ENCODE measurements around the gene FAM149A. TPM values are rescaled to one million over a fixed set of nuclear protein-coding genes. Genes with fewer than 3 reads are reported as not detected.

FAM149A gene
- polyA plus RNA-seq, 1 experiment, result 0.32 TPM

DNA sequence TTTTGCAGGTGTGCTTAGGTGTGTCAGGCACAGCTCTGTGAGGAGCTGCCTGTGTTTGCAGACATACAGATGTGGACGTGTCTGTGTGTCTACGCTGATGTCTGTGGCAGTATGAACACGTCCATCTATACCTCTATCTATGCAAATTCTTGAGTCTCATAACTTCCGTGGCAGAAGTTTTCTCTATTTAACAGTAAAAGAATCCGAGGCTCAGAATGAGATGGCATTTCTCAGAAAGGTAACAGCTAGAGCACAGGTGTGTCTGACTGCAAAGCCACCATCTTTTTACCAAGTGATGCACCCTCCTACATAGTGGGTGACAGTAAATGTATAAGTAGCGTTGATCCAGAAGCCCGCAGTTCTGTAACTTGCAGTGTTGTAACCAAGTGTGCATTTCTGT is 47.0 kb downstream of the FAM149A start:
- ChIA-PET CTCF (no interaction called here), POLR2A (no interaction called here)
- TF ChIP-seq, protein P1, sequence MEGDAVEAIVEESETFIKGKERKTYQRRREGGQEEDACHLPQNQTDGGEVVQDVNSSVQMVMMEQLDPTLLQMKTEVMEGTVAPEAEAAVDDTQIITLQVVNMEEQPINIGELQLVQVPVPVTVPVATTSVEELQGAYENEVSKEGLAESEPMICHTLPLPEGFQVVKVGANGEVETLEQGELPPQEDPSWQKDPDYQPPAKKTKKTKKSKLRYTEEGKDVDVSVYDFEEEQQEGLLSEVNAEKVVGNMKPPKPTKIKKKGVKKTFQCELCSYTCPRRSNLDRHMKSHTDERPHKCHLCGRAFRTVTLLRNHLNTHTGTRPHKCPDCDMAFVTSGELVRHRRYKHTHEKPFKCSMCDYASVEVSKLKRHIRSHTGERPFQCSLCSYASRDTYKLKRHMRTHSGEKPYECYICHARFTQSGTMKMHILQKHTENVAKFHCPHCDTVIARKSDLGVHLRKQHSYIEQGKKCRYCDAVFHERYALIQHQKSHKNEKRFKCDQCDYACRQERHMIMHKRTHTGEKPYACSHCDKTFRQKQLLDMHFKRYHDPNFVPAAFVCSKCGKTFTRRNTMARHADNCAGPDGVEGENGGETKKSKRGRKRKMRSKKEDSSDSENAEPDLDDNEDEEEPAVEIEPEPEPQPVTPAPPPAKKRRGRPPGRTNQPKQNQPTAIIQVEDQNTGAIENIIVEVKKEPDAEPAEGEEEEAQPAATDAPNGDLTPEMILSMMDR (IDR thresholded peaks at IDR 0.05; ENCODE audit: insufficient read depth, low read depth, low read length), result no peak
- Histone ChIP-seq H3K4me3 (ENCODE audit: low read depth, low read length) (no peak overlapping the region), H3K36me3 (ENCODE audit: control insufficient read depth, insufficient read depth, low read length) (no peaks in the 10 kb centered on the region), H3K27me3 (ENCODE audit: control insufficient read depth, insufficient read depth, low read length) (no peaks in the 10 kb centered on the region; the same call in 1 of the 2 replicates)
- no peak for DNase-seq (ENCODE audit: low read depth)

DNA sequence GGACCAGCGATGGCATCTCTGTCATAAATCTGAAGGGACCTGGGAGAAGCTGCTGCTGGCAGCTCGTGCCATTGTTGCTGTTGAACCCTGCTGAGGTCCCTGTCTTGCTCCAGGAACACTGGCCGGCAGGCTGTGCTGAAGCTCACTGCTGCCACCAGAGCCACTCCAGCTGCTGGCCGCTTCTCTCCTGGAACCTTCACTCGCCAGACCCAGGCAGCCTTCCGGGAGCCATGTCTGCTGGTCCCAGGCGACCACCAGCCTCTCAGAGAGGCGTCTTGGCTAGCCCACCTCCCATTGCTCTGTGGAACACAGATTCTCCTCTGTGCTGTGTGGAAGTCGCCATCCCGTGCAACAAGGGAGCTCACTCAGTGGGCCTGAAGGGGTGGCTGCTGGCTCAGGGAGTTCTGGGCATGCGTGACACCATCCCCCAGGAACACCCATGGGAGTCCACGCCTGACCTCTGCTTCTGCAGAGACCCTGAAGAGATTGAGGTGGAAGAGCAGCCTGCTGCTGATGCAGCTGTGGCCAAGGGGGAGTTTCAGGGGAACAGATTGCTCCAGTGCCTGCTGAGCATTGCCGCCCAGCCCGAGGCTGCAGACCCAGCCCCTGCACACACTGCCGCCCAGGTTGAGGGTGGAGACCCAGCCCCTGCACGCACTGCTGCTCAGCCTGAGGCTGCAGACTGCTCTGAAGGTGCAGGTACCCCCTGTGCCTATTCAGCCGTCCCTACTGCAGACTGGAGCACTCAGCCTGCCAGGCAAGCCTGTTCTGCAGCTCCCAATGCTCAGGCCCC is 53.7 kb downstream of the FAM149A start:
- Histone ChIP-seq H3K4me3 (ENCODE audit: low read depth, low read length) (no peak overlapping the region), H3K27me3 (ENCODE audit: control insufficient read depth, insufficient read depth, low read length) (no peaks in the 10 kb centered on the region), H3K36me3 (ENCODE audit: control insufficient read depth, insufficient read depth, low read length) (no peaks in the 10 kb centered on the region)
- no peak for DNase-seq (ENCODE audit: low read depth)
- ChIA-PET CTCF (no interaction called here), POLR2A (no interaction called here)
- TF ChIP-seq, protein P1 (IDR thresholded peaks at IDR 0.05; ENCODE audit: insufficient read depth, low read depth, low read length), result no peak

DNA sequence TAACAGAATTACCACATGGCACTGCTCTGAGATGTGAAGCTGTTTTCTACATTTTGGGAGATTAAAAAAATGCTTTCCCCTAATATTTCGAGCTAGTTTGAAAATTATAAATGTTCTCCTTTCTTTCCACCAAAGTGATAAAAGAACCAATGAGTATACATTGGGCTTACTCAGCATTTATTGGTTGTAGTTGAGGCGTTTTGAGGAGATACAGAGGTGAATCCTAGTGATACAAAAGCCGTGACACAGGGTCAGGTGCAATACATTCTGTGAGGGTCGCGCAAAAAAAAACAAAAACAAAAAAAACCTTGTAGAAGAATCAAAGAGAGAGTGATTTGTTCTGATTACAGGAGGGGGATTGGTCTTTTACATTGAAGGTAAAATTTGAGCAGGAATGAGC is 54.5 kb downstream of the FAM149A start:
- ChIA-PET POLR2A (no interaction called here), CTCF (no interaction called here)
- Histone ChIP-seq H3K4me3 (ENCODE audit: low read depth, low read length) (no peak overlapping the region), H3K36me3 (ENCODE audit: control insufficient read depth, insufficient read depth, low read length) (no peaks in the 10 kb centered on the region), H3K27me3 (ENCODE audit: control insufficient read depth, insufficient read depth, low read length) (no peaks in the 10 kb centered on the region)
- TF ChIP-seq, protein P1 (IDR thresholded peaks at IDR 0.05; ENCODE audit: insufficient read depth, low read depth, low read length), result no peak
- DNase-seq (ENCODE audit: low read depth), result no peak

DNA sequence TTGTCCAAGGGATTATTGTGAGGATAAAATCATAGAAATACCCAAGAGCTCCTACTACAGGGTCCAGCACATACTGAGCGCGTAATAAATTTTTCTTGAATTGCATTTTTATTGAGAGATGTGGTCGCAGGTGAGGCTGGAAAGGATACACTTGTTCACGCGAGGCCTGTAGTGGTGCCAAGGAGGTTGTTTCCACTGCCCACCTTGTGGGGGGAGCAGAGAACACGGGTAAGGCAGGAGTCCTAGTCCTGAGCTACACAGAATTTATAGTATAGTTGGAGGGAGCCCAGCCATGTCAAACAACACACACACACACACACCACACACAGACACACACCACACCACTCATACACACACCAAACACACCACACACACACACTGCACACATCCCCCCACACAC is 55.1 kb downstream of the FAM149A start:
- no peak overlapping the region for H3K4me3 ChIP-seq (ENCODE audit: low read depth, low read length)
- TF ChIP-seq, protein P1 (IDR thresholded peaks at IDR 0.05; ENCODE audit: insufficient read depth, low read depth, low read length), result no peak
- no peak for DNase-seq (ENCODE audit: low read depth)
- ChIA-PET POLR2A (no interaction called here), CTCF (no interaction called here)
- no peaks in the 10 kb centered on the region for H3K27me3 ChIP-seq (ENCODE audit: control insufficient read depth, insufficient read depth, low read length)
- H3K36me3 ChIP-seq (ENCODE audit: control insufficient read depth, insufficient read depth, low read length), result no peaks in the 10 kb centered on the region

DNA sequence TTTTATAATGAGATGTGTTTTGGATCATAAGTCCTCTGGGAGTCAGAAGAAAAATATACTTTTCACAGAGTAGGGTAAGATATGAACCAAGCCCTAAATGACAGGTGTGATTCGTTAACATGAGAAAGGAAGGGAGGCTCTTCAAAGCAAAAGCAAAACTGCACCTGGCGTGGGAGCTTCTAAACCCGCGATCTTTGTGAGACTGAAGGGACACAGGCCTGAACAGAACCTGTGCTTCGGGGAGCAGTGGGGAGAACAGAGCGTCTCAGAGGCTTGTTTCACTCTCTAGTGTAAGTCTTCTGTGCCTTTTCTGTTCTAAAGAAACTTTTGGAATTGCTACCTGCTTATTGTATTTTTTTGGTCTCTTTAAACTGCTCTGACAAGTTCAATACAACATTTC is 56.6 kb downstream of the FAM149A start:
- Histone ChIP-seq H3K4me3 (ENCODE audit: low read depth, low read length) (no peak overlapping the region), H3K36me3 (ENCODE audit: control insufficient read depth, insufficient read depth, low read length) (no peaks in the 10 kb centered on the region), H3K27me3 (ENCODE audit: control insufficient read depth, insufficient read depth, low read length) (no peaks in the 10 kb centered on the region)
- no peak for DNase-seq (ENCODE audit: low read depth)
- ChIA-PET POLR2A (no interaction called here), CTCF (no interaction called here)
- TF ChIP-seq, protein P1 (IDR thresholded peaks at IDR 0.05; ENCODE audit: insufficient read depth, low read depth, low read length), result no peak
